VCaP (cell line): Measurements from ENCODE around the gene HOXB2.

ENCODE experiments used
- H3K27ac ChIP-seq: fragments of 450-650 bp; 2 replicates; pipeline ENCODE4 v1.5.1; 2017
- TF ChIP-seq, protein P1 (sequence below): fragments of 450-650 bp; conservative IDR thresholded peaks from 2 replicates; pipeline ENCODE4 v1.5.1; 2017; ENCODE audit warnings: mild to moderate bottlenecking, moderate library complexity

The HOXB2 gene

DNA sequence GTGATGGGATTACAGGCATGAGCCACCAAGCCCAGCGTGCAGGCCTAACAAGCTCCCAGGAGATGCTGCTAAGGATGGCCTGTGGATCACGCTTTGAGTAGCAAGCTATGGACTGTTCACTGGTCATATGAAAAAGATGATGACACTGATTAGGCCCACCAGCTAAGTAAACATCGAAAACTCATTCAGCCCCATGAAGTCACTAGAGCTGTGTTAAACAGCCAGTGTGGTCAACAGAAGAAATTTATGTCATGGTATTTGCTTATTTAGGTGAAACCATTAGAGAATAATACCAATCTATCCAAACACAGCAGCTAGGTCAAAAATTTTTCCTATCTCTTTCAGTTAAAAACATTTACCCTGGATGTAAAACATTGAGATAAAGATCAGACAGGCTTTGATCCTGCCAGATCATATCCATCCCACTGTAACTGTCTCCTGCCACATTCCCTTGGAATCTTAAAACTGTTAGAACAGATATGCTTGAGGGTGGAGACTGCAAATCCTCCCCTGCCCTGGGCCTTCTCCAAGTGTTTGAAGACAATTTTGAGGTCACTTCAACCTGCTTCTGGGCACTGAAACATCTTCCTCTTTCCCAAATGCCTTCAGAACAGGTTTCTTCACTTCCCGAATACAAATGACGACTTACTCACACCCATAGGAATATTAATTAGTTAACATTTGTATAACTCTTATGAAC, 45.0 kb downstream of the HOXB2 start:
- H3K27ac ChIP-seq, result no peak overlapping the region

DNA sequence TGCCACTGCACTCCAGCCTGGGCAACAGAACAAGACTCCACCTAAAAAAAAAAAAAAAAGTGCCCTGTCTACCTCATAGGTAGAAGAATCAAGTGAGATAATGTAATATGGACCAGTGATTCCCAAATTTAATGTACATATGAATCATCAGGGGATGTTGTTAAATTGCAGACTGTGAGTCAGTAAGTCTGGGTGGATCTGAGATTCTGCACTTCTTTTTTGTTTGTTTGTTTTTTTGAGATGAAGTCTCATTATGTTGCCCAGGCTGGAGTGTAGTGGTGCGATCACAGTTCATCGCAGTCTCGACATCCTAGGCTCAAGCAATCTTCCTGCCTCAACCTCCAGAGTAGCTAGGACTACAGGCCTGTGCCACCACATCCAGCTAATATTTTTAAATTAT, 45.7 kb downstream of the HOXB2 start:
- TF ChIP-seq, protein P1, sequence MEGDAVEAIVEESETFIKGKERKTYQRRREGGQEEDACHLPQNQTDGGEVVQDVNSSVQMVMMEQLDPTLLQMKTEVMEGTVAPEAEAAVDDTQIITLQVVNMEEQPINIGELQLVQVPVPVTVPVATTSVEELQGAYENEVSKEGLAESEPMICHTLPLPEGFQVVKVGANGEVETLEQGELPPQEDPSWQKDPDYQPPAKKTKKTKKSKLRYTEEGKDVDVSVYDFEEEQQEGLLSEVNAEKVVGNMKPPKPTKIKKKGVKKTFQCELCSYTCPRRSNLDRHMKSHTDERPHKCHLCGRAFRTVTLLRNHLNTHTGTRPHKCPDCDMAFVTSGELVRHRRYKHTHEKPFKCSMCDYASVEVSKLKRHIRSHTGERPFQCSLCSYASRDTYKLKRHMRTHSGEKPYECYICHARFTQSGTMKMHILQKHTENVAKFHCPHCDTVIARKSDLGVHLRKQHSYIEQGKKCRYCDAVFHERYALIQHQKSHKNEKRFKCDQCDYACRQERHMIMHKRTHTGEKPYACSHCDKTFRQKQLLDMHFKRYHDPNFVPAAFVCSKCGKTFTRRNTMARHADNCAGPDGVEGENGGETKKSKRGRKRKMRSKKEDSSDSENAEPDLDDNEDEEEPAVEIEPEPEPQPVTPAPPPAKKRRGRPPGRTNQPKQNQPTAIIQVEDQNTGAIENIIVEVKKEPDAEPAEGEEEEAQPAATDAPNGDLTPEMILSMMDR, result no peak
- H3K27ac ChIP-seq, result no peak overlapping the region

More for the DNA sequence above, 45.0 kb downstream of the HOXB2 start:
- TF ChIP-seq, protein P1, result no peak

DNA sequence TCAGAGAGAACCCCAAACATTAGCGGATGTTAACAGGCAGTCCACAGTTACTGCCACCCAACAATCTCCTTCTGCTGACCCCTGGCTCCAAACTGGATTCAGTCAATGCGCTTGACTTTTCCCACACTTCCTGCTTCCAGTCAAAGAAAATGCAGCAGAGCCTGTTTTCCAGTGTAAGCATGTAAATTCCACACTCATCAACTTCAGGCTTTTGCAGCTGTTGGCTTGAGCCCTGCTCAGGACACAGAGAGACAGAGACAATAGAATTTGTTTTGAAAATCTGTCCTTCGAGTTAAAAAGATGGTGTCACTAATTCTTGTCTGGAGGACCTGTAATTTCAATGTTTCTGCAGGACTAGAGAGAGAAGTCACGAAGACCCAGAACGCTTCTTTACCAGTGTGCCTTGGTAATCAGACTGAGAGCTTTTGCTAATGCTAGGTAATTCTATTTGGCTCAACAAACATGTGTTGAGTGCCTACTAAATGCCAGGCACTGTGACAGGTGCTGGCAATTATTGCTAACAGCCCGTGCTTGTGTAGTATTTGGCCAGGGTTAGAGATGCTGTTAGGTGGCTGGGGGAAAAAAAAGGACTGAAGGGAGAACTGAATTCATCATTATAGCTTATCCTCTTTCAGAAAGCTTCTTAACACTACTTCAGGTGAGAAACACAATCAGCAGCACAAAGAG, 46.6 kb downstream of the HOXB2 start:
- no peak overlapping the region for H3K27ac ChIP-seq
- TF ChIP-seq, protein P1, result no peak

DNA sequence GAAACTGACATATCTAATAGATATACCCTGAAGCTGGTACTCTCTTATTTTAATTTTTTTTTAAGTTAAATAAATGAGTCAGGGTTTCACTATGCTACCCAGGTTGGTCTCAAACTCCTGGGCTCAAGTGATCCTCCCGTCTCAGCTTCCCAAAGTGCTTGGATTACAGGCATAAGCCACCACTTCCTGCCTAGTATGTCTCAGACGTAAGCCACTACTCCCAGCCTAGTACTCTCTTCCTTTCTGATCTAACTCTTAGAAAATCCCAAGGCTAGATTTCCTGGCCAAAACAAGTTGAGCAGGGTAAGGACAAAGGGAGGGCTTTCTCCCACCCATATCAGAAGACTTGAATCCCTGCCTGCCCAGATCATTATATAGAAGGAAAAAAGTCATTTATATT, 47.8 kb downstream of the HOXB2 start:
- TF ChIP-seq, protein P1, result no peak
- H3K27ac ChIP-seq, result no peak overlapping the region

DNA sequence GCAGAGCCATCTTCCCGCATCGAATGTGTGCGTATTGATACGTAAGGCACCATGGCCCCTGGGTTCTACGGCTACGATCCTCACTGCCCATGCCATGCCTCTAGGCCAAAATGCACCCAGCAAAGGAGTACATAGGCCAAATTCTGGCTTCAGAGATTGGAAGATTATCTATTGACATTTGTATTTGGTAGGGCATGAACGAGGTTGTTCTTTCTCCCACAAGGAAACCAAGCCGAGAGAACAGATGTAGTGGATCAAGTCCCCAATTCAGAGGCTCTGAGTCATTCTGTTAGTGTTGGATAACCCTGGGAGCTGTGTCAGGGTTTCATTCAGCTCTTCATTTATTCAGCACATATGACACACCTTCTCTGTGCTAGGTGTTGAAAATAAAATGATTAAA, 50.6 kb downstream of the HOXB2 start:
- no peak overlapping the region for H3K27ac ChIP-seq
- TF ChIP-seq, protein P1, result no peak
